Measurements from ENCODE around the gene GATA3.
A peak's percentile ranks its signal among the peaks of the same experiment; 100 is the strongest.

GATA3 gene

GRCh38 chr10:8064436-8064835 is 9.9 kb downstream of the GATA3 start:
- DNase-seq (ENCODE audit: low read depth): no peak

- DNase-seq (ENCODE audit: low read depth): no peak
Measured at GRCh38 chr10:8065651-8066050, 11.2 kb downstream of the GATA3 start.

GRCh38 chr10:8066124-8066523 is 11.6 kb downstream of the GATA3 start:
- DNase-seq (ENCODE audit: low read depth): no peak

- no peak for DNase-seq (ENCODE audit: low read depth)
Measured at GRCh38 chr10:8066797-8067196, 12.3 kb downstream of the GATA3 start.

- DNase-seq (ENCODE audit: low read depth): no peak
Measured at GRCh38 chr10:8069108-8069507, 14.6 kb downstream of the GATA3 start.

- no peak for DNase-seq (ENCODE audit: low read depth)
Measured at GRCh38 chr10:8069627-8070026, 15.1 kb downstream of the GATA3 start.

- DNase-seq (ENCODE audit: low read depth): no peak
Measured at GRCh38 chr10:8070440-8070839, 16.0 kb downstream of the GATA3 start.

- DNase-seq (ENCODE audit: low read depth): no peak
Measured at GRCh38 chr10:8071006-8071405, 16.5 kb downstream of the GATA3 start.

- DNase-seq (ENCODE audit: low read depth): no peak
Measured at GRCh38 chr10:8071666-8072065, 17.2 kb downstream of the GATA3 start.

- no peak for DNase-seq (ENCODE audit: low read depth)
Measured at GRCh38 chr10:8072211-8072610, 17.7 kb downstream of the GATA3 start.

- DNase-seq (ENCODE audit: low read depth): no peak
Measured at GRCh38 chr10:8073691-8074416, 19.4 kb downstream of the GATA3 start.

- no peak for DNase-seq (ENCODE audit: low read depth)
Measured at GRCh38 chr10:8074881-8075280, 20.4 kb downstream of the GATA3 start.

GRCh38 chr10:8075282-8076260 is 21.1 kb downstream of the GATA3 start:
- no peak for DNase-seq (ENCODE audit: low read depth)

- DNase-seq (ENCODE audit: low read depth): no peak
Measured at GRCh38 chr10:8076933-8077332, 22.4 kb downstream of the GATA3 start.

GRCh38 chr10:8078027-8078426 is 23.5 kb downstream of the GATA3 start:
- DNase-seq (ENCODE audit: low read depth): no peak

- DNase-seq (ENCODE audit: low read depth): no peak
Measured at GRCh38 chr10:8079126-8079525, 24.6 kb downstream of the GATA3 start.

- no peak for DNase-seq (ENCODE audit: low read depth)
Measured at GRCh38 chr10:8084799-8085198, 30.3 kb downstream of the GATA3 start.

- no peak for DNase-seq (ENCODE audit: low read depth)
Measured at GRCh38 chr10:8085251-8085650, 30.8 kb downstream of the GATA3 start.

GRCh38 chr10:8086315-8086714 is 31.8 kb downstream of the GATA3 start:
- DNase-seq (ENCODE audit: low read depth): no peak

- DNase-seq (ENCODE audit: low read depth): peak; percentile 9
Measured at GRCh38 chr10:8088504-8088903, 34.0 kb downstream of the GATA3 start.

- no peak for DNase-seq (ENCODE audit: low read depth)
Measured at GRCh38 chr10:8092428-8092827, 37.9 kb downstream of the GATA3 start.

GRCh38 chr10:8095959-8096358 is 41.5 kb downstream of the GATA3 start:
- no peak for DNase-seq (ENCODE audit: low read depth)

- DNase-seq (ENCODE audit: low read depth): no peak
Measured at GRCh38 chr10:8096931-8097330, 42.4 kb downstream of the GATA3 start.

Measured in stimulated activated CD8-positive, alpha-beta memory T cell treated with anti-CD3 and anti-CD28 coated beads, Interleukin-12 subunit alpha, Interleukin-12 subunit beta, amount 100 ng/mL, for 1 hour (primary cell).